Neural crest cell (in vitro differentiated cells): ENCODE data around the gene RBMS3. TPM values are rescaled to one million over a fixed set of nuclear protein-coding genes. Genes with fewer than 3 reads are reported as not detected.
"Not testable (repeated sequence)": the region's sequence is repeated elsewhere in the genome, so short reads cannot be mapped to it uniquely, and the experiment has no call there.

ENCODE experiments used
- DNase-seq: peaks from one replicate; pipeline ENCODE4 v3.0.0; 2021; ENCODE audit warnings: low read depth, mixed read lengths, low spot score
- H3K27ac Mint-ChIP-seq: one replicate; pipeline ENCODE4 v1.8.0; 2021; ENCODE audit warnings: mild to moderate bottlenecking, mixed read lengths; ENCODE audit not compliant: unreplicated experiment
- H3K27me3 Mint-ChIP-seq: 2 replicates; pipeline ENCODE4 v1.8.0; 2021; ENCODE audit warnings: low read depth, mild to moderate bottlenecking, mixed read lengths
- H3K36me3 Mint-ChIP-seq: 2 replicates; pipeline ENCODE4 v1.8.0; 2021; ENCODE audit warnings: low read depth, mild to moderate bottlenecking, mixed read lengths
- H3K4me1 Mint-ChIP-seq: 2 replicates; pipeline ENCODE4 v1.8.0; 2021; ENCODE audit warnings: mixed read lengths
- H3K4me3 Mint-ChIP-seq: one replicate; pipeline ENCODE4 v1.8.0; 2021; ENCODE audit warnings: mild to moderate bottlenecking, mixed read lengths
- H3K9me3 Mint-ChIP-seq: 2 replicates; pipeline ENCODE4 v1.8.0; 2021; ENCODE audit warnings: mixed read lengths
- CTCF ChIP-seq: fragments of 200-600 bp; sonication (generic); conservative IDR thresholded peaks from 2 replicates; pipeline ENCODE4 v1.5.0; 2021; ENCODE audit warnings: antibody characterized with exemption, mild to moderate bottlenecking
- total RNA-seq: library from RNA; stranded (reverse); gene quantifications from 2 replicates; pipeline ENCODE4 v1.2.1, GENCODE V29; 2021

The RBMS3 gene
- total RNA-seq, 1 donor from 2014 or later: 35.4 TPM

GRCh38 chr3:29668233-29668632 is 387.4 kb downstream of the RBMS3 start:
- Mint-ChIP-seq H3K36me3 (peaks cover 18% of the 10 kb centered on the region), H3K9me3 (peaks cover 6% of the 10 kb centered on the region), H3K27me3 (no peaks in the 10 kb centered on the region), H3K4me3 (no peak overlapping the region), H3K27ac (no peak overlapping the region), H3K4me1 (peaks cover 3% of the 10 kb centered on the region)
- DNase-seq: no peak
- TF ChIP-seq CTCF: no peak

- peaks cover 18% of the 10 kb centered on the region for H3K36me3 Mint-ChIP-seq
- no peak overlapping the region for H3K4me3 Mint-ChIP-seq
- no peak for DNase-seq
- H3K27me3 Mint-ChIP-seq: no peaks in the 10 kb centered on the region
- TF ChIP-seq CTCF: no peak
- H3K27ac Mint-ChIP-seq: no peak overlapping the region
- peaks cover 6% of the 10 kb centered on the region for H3K9me3 Mint-ChIP-seq
- H3K4me1 Mint-ChIP-seq: peaks cover 3% of the 10 kb centered on the region
Observed at GRCh38 chr3:29668728-29669127, 387.9 kb downstream of the RBMS3 start.

- H3K27ac Mint-ChIP-seq, DNase-seq, H3K4me3 Mint-ChIP-seq: not testable (repeated sequence)
Observed at GRCh38 chr3:29670476-29670875, 389.6 kb downstream of the RBMS3 start.

GRCh38 chr3:29677421-29677820 is 396.6 kb downstream of the RBMS3 start:
- peaks cover 18% of the 10 kb centered on the region for H3K4me1 Mint-ChIP-seq
- H3K4me3 Mint-ChIP-seq: no peak overlapping the region
- DNase-seq: no peak
- no peak overlapping the region for H3K27ac Mint-ChIP-seq
- peaks cover 16% of the 10 kb centered on the region for H3K9me3 Mint-ChIP-seq
- peaks cover 23% of the 10 kb centered on the region for H3K36me3 Mint-ChIP-seq
- no peaks in the 10 kb centered on the region for H3K27me3 Mint-ChIP-seq
- TF ChIP-seq CTCF: no peak

More at GRCh38 chr3:29670476-29670875, 389.6 kb downstream of the RBMS3 start:
- not testable (repeated sequence) for H3K27me3 Mint-ChIP-seq, H3K4me1 Mint-ChIP-seq
- Mint-ChIP-seq H3K36me3 (peaks cover 27% of the 10 kb centered on the region), H3K9me3 (peaks cover 17% of the 10 kb centered on the region)

- no peak for TF ChIP-seq CTCF
- Mint-ChIP-seq H3K27me3 (no peaks in the 10 kb centered on the region), H3K9me3 (peaks cover 8% of the 10 kb centered on the region), H3K36me3 (peaks cover 6% of the 10 kb centered on the region), H3K4me3 (no peak overlapping the region), H3K4me1 (peaks cover 32% of the 10 kb centered on the region), H3K27ac (peak overlapping the region; percentile 37)
- DNase-seq: no peak
Observed at GRCh38 chr3:29679944-29680343, 399.1 kb downstream of the RBMS3 start.

GRCh38 chr3:29683018-29683993 is 402.4 kb downstream of the RBMS3 start:
- TF ChIP-seq CTCF: no peak
- DNase-seq: no peak
- no peak overlapping the region for H3K4me3 Mint-ChIP-seq
- H3K9me3 Mint-ChIP-seq: peaks cover 6% of the 10 kb centered on the region
- no peaks in the 10 kb centered on the region for H3K27me3 Mint-ChIP-seq
- peaks cover 4% of the 10 kb centered on the region for H3K36me3 Mint-ChIP-seq
- peaks cover 36% of the 10 kb centered on the region for H3K4me1 Mint-ChIP-seq
- peak overlapping the region; percentile 24 for H3K27ac Mint-ChIP-seq
